GM18909 (cell line): ENCODE results near the gene FHOD1.

ENCODE experiments used
- ATAC-seq: cut with Tn5 transposase; IDR thresholded peaks from one replicate; pipeline ENCODE4 v1.9.1; 2021; ENCODE audit warnings: mild to moderate bottlenecking; ENCODE audit not compliant: unreplicated experiment, poor library complexity

The FHOD1 gene

DNA sequence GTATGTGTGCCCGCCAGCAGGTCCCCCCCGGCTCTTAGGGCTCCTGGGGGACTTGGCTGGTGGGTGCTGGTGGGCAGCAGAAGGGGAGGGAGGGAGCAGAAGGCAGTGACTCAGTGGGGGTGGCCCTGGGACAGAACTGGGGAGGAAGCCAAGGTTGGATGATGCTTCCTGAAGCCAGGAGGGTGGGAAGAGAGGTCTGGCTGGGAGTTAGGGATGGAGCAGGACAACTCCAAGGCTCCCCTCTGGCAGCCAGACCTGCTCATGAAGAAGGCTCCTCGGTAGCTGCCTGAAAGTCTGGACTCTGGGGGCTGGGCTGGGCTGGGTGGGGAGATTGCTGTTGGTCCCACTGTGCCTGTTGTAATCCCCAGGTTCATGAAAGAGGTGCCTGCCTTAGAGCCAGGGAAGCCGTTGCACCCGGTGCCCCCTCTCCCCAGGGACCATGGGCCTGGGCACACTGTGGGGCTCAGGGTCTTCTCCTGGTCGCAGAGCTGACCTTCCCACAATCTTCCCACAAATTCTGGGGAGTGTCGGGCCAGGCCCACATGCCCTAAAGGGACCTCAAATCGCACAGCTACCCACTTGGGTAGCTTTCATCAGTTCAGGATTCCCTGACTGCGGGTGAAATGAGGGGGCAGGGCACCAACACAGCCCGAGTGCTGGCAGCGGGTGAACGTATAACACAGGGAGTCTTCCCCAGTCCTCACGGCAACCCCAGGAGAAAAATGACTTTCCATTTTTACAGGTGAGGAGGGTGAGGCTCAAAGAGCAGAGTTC is 30.9 kb upstream of the FHOD1 start:
- no peak for ATAC-seq

DNA sequence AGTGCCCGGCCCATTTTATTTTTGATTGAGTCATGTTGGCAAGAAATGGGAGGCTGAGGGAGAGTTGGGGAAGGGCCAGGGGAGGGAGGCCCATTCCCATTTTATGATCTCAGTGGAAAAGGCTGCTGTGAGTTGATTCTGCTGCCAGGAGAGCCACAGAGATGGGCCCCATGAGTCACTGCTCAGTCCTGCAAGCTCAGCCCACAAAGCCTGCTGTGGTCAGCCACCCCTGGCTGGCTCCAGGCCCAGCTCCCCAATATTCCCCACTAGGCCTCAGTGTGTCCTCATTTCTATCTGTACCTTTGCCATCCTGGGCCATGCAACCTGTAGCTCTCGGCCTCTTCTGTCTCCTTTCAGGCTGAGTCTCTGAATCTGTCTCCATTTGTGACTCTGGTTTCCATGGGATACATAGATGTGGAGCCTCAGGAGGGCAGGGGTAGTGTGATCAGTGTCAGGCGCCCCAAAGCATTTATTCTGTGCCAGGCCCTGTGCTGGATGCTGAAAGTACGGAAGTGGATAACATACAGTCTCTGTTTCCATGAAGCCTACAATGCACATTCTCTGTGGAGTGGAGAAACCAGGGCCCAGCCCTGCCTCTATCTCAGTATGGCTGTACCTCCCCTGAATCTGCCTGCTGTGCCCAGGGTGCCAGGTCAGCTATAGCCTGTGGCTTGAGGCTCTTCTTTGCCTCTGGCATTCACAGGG is 30.2 kb upstream of the FHOD1 start:
- ATAC-seq = no peak

GRCh38 chr16:67275321-67275720 is 28.0 kb upstream of the FHOD1 start:
- no peak for ATAC-seq

GRCh38 chr16:67271446-67271845 is 24.2 kb upstream of the FHOD1 start:
- ATAC-seq = no peak

- no peak for ATAC-seq
Observed at GRCh38 chr16:67270931-67271338, 23.7 kb upstream of the FHOD1 start.

DNA sequence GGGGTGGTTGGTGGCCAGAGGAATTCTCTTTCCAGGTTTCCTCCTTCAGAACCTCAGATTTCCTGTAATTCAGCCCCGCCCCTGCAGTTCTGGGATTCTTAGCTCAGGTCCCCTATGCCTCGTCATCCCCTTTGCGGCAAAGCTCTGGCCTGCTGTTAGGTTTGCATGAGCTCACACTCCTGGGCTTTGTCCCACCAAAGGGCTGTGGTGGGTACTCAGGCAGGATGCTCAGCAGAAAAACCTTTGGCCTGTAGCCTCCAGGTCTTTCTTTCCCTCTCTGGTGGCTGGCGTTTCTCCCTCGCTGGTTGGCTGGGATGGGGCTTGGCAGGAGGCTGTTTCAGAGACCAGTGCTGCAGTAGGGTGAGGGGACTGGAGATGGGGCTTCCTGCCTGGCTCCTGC is 22.5 kb upstream of the FHOD1 start:
- no peak for ATAC-seq

GRCh38 chr16:67268136-67268579 is 20.9 kb upstream of the FHOD1 start:
- ATAC-seq = no peak

GRCh38 chr16:67265834-67266233 is 18.6 kb upstream of the FHOD1 start:
- ATAC-seq = no peak

DNA sequence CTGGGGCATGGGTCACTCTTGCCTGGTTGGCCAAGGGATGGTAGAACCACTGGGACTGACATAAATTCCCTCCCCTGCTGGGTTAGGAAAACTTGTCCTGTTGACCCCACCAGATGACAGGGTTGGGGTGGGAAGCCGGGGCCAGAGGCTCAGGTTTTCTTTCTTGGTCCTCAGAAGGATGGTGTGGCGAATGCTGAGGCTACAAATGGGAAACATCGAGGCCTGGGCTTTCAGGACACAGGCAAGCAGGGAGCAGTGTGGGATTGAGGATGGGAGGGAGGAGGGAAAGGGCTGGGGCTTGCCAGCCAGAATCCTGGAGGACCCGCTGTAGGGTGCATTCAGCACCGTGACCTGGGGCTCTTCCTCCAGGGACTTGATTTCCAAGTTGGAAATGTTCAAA is 17.6 kb upstream of the FHOD1 start:
- ATAC-seq = no peak

DNA sequence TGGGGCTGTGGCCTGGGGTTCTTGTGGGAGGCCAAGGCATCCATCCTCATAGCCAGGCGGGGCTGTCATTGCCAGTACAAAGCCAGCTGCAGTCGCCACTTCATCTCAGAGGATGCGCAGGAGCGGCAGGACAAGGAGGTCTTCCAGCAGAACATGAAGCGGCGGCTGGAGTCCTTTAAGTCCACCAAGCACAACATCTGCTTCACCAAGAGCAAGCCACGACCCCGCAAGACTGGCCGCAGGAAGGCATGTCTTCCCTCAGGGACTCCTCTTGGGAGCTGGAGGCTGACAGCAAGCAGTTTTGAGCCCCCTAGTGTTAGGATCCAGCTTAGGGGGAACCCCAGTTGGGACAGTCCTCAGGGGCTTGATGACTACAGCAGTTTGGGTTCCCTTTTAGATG is 17.0 kb upstream of the FHOD1 start:
- ATAC-seq = no peak

- ATAC-seq = no peak
Observed at GRCh38 chr16:67263201-67263600, 15.9 kb upstream of the FHOD1 start.

DNA sequence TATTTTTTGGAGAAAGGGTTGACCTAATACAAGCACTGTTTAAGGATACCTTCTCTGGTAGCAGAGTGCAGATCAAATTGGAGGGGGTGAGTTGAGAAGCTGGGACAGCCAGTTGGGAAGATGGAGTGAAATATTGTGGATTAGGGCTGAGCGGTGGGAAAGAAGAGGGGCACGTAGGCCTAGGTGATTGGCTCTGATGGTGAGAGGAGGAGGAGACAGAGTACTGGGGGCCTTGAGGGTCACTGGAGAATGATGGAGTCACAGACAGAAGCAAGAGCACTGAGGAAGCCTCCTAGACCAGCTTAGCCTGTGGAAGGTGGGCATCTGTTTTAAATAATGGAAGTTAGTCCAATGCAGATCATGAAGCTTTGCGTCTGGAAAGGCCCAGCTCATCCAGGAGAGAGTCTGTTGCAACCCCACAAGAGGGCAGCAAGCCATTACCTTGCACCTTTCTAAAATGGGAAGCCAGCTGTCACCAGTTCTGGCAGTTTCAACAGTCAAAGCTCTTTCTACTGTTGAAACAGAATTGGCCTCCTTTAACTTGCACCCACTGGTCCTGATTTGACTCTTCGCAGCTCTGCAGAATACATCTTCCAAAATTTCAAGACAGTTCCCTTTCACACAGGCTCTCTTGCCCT is 13.3 kb upstream of the FHOD1 start:
- ATAC-seq = no peak

GRCh38 chr16:67259705-67260104 is 12.4 kb upstream of the FHOD1 start:
- no peak for ATAC-seq

GRCh38 chr16:67258161-67258835 is 11.0 kb upstream of the FHOD1 start:
- ATAC-seq = no peak

DNA sequence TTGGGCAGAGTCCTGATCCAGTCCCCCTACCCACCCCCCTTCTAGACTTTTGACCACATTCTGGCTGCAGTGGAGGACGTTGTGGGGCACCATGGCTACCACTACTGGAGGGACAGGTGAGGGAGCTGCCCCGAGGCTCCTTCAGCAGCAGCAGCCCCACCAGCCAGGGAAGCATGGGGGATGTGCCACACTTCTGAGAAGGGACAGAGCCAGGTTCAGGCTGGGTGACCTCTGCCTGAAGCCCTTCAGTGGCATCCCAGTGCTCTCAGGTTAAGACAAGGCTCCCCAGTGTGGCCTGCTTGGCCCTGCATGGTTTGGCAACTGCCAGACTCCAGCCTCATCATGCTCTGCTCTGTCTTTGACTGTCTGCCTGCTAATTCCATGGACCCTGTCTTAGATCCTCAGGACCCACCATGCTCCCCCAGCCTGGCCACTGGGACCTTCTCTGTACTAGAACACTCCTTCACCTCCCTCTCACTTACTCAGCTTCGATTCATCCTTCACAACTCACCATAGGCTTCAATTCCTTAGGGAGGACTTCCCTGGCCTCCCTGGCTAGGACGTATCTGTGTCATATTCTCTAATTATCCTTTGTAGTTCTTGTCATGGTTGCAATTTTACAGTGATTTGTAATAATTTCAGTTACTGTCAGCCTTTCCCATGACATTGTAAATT is 10.3 kb upstream of the FHOD1 start:
- ATAC-seq = no peak

DNA sequence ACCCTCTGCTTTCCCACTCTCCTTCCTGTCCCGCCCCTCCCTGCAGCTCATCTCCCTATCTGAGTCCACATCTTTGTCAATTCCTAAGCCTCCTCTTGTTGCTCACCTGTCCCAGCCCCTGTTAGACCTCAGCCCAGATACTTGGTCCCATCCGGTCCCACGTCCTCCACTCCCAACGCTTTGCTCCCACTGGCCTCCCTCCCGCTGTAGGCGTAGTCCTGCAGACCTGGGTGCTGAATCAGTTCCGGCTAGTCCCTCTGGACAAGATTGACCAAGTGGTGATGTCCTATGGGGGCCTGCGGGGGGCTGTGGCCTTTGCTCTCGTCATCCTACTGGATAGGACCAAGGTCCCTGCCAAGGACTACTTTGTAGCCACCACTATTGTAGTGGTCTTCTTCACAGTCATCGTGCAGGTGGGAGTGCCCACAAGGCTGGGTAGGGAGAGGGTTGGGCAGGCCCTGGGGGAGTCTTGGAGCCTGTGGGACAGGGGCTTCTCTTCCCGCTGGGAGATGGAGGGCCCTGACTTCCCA is 9.5 kb upstream of the FHOD1 start:
- ATAC-seq = no peak

GRCh38 chr16:67255553-67256221 is 8.4 kb upstream of the FHOD1 start:
- ATAC-seq = no peak

DNA sequence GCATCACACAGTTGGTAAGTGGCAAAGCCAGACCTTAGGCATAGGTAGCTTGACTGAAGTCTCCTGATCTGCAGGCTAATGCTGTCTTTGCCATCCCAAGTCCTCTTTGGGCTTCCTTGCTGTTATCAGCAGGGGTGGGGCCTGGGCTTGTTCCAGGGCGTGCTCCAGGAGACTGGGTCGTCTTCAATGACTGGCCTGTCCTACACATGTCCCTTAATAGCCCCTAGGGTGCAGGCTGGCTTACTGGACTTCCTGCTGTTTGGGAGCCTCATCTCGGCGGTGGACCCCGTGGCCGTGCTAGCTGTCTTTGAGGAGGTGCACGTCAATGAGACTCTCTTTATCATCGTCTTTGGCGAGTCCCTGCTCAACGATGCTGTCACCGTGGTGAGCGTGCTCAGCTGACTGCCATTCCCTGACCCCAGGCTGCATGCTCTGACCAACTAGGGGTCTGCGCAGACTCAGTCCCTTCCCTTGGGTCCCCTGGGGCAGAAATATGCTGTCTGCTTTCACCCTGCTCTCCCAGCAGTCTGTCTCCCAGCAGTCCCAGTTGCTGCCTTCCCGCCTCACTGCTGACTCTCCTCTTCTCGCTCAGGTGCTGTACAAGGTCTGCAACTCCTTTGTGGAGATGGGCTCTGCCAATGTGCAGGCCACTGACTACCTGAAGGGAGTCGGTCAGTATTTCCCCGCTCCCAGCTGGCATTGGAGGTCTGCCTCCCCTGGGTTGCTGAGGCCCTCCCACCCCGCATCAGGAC is 7.7 kb upstream of the FHOD1 start:
- ATAC-seq = no peak
